GM19452 (cell line): ENCODE results near the gene KLHDC1.
"Not testable (repeated sequence)": the region's sequence is repeated elsewhere in the genome, so short reads cannot be mapped to it uniquely, and the experiment has no call there.

Experiments used
- ATAC-seq: cut with Tn5 transposase; IDR thresholded peaks from one replicate; pipeline ENCODE4 v1.9.1; 2021; ENCODE audit not compliant: unreplicated experiment

The KLHDC1 gene

GRCh38 chr14:49721733-49722435, 29.0 kb downstream of the KLHDC1 start:
- ATAC-seq = not testable (repeated sequence)

GRCh38 chr14:49727171-49727570, 34.3 kb downstream of the KLHDC1 start:
- no peak for ATAC-seq

GRCh38 chr14:49732896-49733295, 40.0 kb downstream of the KLHDC1 start:
- no peak for ATAC-seq

- no peak for ATAC-seq
These were observed 40.9 kb downstream of the KLHDC1 start for GRCh38 chr14:49733836-49734235.

- ATAC-seq = not testable (repeated sequence)
These were observed 42.7 kb downstream of the KLHDC1 start for GRCh38 chr14:49735669-49736068.

GRCh38 chr14:49745191-49745590, 52.3 kb downstream of the KLHDC1 start:
- no peak for ATAC-seq

GRCh38 chr14:49746476-49746875, 53.6 kb downstream of the KLHDC1 start:
- ATAC-seq = not testable (repeated sequence)

GRCh38 chr14:49754570-49755097, 61.7 kb downstream of the KLHDC1 start:
- no peak for ATAC-seq

GRCh38 chr14:49755378-49755777, 62.5 kb downstream of the KLHDC1 start:
- ATAC-seq = no peak

- no peak for ATAC-seq
These were observed 69.1 kb downstream of the KLHDC1 start for GRCh38 chr14:49761839-49762551.

- no peak for ATAC-seq
These were observed 73.9 kb downstream of the KLHDC1 start for GRCh38 chr14:49766839-49767238.

- no peak for ATAC-seq
These were observed 74.3 kb downstream of the KLHDC1 start for GRCh38 chr14:49767270-49767570.

- peak; percentile 91 for ATAC-seq
These were observed 74.8 kb downstream of the KLHDC1 start, which contains the start of gene KLHDC2 for GRCh38 chr14:49767571-49768300. TSS of gene KLHDC2 (plus strand) at chr14:49768153. CDS start at chr14:49768469, 316 bp downstream.

- ATAC-seq = peak; percentile 36
These were observed 75.6 kb downstream of the KLHDC1 start for GRCh38 chr14:49768301-49769121.

GRCh38 chr14:49769171-49769570, 76.3 kb downstream of the KLHDC1 start:
- ATAC-seq = no peak

- no peak for ATAC-seq
These were observed 76.8 kb downstream of the KLHDC1 start for GRCh38 chr14:49769581-49770211.

- no peak for ATAC-seq
These were observed 77.4 kb downstream of the KLHDC1 start for GRCh38 chr14:49770212-49770817.

- not testable (repeated sequence) for ATAC-seq
These were observed 78.8 kb downstream of the KLHDC1 start for GRCh38 chr14:49771691-49772090.

- no peak for ATAC-seq
These were observed 81.2 kb downstream of the KLHDC1 start for GRCh38 chr14:49774106-49774505.

- no peak for ATAC-seq
These were observed 85.5 kb downstream of the KLHDC1 start for GRCh38 chr14:49778421-49778820.
